Measurements from ENCODE around the gene ANKMY2.

ANKMY2 gene

DNA sequence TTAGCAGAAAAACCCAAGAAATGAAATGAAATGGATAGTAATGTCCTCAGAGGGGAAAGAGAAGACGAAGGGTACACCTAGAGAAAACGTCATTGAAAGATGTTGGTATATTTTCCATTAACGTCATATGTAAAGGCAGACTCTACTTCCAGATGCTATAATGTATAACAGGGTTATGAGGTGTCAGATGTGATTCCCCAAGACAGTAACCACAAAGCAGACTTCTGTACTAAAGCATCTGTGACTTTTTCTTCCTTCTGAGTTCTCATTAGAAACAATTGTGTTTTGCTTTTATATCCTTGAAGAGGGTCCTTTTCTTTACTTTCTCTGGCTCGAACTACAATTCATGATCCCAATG, 81.6 kb downstream of the ANKMY2 start:
- DNase-seq, result no peak

GRCh38 chr7:16563281-16564022, 82.1 kb downstream of the ANKMY2 start:
- peak; percentile 34 for DNase-seq

GRCh38 chr7:16562456-16563220, 82.9 kb downstream of the ANKMY2 start:
- no peak for DNase-seq

DNA sequence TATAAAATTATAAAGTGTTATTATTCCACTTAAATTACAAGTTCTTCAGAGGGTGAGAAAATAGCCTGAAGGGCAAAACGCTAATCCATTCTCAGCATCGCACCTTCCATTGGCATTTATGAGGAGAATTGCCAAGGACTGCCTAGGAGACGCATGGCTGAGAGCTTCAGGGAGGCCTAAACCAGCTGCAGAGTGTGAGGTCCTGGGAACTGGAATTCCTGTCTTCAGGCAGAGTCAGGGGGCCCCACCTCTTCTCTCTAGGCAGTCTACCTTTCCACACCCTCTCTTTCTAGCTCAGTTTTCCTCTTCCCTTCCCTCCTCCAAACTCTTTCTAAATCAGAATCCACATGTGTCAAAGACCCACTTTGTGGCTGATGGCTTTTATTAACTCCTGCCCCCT, 83.6 kb downstream of the ANKMY2 start:
- no peak for DNase-seq

DNA sequence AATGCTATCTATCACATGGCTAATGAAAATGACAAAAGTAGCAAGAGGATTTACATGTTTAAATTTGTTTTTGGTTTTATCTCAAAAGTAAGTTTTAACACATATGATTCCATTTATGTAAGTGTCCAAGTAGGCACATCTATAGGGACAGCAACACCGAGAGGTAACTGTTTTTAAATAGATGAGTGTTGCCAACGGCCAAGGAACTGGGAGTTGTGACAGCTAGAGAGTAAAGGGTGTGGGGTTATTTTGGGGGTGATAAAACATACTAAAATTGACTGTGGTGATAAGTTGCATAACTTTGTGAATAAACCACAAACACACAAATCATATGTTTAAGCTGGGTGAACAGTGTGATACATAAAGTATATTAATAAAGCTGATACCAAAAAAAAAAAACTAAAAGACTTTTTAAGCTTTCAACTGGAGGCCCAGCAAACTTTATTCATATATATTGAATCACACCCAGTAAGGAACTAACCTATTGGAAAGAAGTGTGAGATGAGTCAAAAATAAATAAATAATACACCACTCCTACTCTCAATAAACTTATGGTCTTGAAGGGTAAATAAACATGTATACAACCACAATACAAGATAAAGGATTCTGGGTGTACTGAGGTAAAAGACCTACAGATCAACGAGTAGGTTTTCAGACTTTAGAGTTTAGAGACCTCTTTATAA, 85.9 kb downstream of the ANKMY2 start:
- DNase-seq, result peak; percentile 47

DNA sequence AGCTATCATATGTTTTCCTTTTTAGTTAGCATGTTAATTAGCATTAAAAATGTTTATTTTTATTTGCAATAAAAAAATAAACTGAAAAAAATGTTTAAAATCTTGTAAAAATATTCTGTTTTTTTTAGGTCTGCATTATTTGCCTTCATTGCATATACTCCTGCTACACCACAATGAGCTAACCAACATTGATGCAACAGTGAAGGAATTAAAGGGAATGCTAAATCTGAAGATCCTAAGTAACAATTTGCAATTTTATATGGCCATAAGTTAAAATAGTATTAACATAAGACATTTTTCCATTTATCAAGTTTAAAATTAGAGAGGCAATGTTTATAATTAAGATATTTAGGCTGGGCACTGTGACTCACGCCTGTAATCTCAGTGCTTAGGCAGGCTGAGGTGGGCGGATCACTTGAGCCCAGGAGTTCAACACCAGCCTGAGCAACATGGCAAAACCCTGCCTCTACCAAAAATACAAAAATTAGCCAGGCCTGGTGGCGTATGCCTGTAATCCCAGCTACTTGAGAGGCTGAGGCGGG, 86.7 kb downstream of the ANKMY2 start:
- DNase-seq, result no peak

- DNase-seq, result no peak
Observed at GRCh38 chr7:16556359-16556758, 89.2 kb downstream of the ANKMY2 start.

DNA sequence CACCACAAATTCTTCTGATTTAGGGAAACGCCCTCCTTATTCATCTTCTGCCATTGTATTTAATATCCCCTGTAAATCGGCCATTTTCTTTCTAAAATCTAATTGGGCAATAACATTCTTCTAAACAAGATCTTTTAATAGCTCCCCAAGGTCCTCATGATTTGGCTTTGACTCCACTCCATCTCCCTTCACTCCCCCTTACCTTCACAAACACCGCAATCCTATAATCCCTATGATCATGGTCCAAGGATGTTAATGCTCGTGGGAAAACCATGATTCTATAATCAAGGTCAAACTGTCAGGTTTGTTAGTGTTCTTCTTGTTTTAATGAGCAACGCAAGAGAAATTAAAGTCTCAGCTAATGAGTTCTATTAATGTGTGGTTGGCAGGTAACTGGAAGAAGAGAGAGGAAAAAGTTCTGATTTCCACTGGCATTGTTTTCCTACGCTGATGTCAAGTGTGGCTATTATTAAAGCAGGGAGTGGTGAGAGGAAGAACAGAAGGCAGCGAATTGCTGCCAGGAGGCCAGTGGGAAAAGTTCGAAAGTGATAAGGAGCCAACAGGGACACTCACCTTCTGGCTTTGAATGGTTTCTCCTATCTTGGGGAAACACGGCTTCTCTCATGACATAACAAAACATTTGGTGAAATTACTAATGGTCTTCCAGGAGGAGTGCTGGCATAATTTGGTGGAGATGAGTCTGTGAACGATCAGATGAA, 90.9 kb downstream of the ANKMY2 start:
- no peak for DNase-seq

- no peak for DNase-seq
Observed at GRCh38 chr7:16550671-16551070, 94.9 kb downstream of the ANKMY2 start.
